IMR-90 (cell line): Measurements from ENCODE around the gene RALGAPA2. TPM values are rescaled to one million over a fixed set of nuclear protein-coding genes. Genes with fewer than 3 reads are reported as not detected.

Source experiments
- ATAC-seq: fragments of 200-7000 bp; cut with Tn5 transposase; 2 replicates; pipeline ENCODE4 v1.9.1; 2020; ENCODE audit warnings: low read depth, mild to moderate bottlenecking, moderate library complexity
- BruUV-seq: library from RNA; stranded (reverse); fragments of 400-500 nt; replicated peaks from 2 replicates; lab custom pipeline; 2021; lab: Mats Ljungman, UMichigan
- CTCF ChIA-PET: fragments of 300-600 bp; formaldehyde crosslinking; extraction: SDS; loops from one replicate; lab custom pipeline; 2021; ENCODE audit warnings: antibody characterized with exemption; lab: Yijun Ruan, JAX
- POLR2A ChIA-PET: fragments of 300-600 bp; sonication (Branson Sonifier 250); formaldehyde crosslinking; loops from one replicate; lab custom pipeline; 2022; ENCODE audit warnings: antibody characterized with exemption; ENCODE audit not compliant: unreplicated experiment; lab: Charles Lee
- DNase-seq: peaks from one replicate; pipeline ENCODE4 v3.0.0; 2013
- H2AFZ ChIP-seq: replicated peaks from 2 replicates; pipeline ENCODE3; 2013; ENCODE audit warnings: low read length, mild to moderate bottlenecking; ENCODE audit not compliant: poor library complexity
- H2AK5ac ChIP-seq: 2 replicates; pipeline ENCODE4 v1.6.1; 2013; ENCODE audit warnings: low read depth, low read length, inconsistent platforms
- H2AK9ac ChIP-seq: replicated peaks from 2 replicates; pipeline ENCODE3; 2013; ENCODE audit warnings: mild to moderate bottlenecking, low read depth, low read length, moderate library complexity; ENCODE audit not compliant: poor library complexity
- H2BK120ac ChIP-seq: 2 replicates; pipeline ENCODE4 v1.6.1; 2013; ENCODE audit warnings: low read depth, low read length, inconsistent platforms
- H2BK15ac ChIP-seq: 3 replicates; pipeline ENCODE4 v1.6.1; 2013; ENCODE audit warnings: low read depth, low read length, inconsistent platforms
- H2BK20ac ChIP-seq: 2 replicates; pipeline ENCODE4 v1.6.1; 2013; ENCODE audit warnings: low read depth, mild to moderate bottlenecking, inconsistent platforms, low read length, moderate library complexity
- H2BK5ac ChIP-seq: 2 replicates; pipeline ENCODE4 v1.6.1; 2013; ENCODE audit warnings: mild to moderate bottlenecking, low read depth, low read length, inconsistent platforms; ENCODE audit not compliant: poor library complexity, severe bottlenecking
- H3K14ac ChIP-seq: replicated peaks from 2 replicates; pipeline ENCODE4 v1.6.1; 2013; ENCODE audit warnings: low read depth, low read length, inconsistent platforms
- H3K18ac ChIP-seq: 2 replicates; pipeline ENCODE4 v1.6.1; 2013; ENCODE audit warnings: low read depth, low read length, control low read depth
- H3K23ac ChIP-seq: 2 replicates; pipeline ENCODE4 v1.6.1; 2013; ENCODE audit warnings: low read depth, low read length, inconsistent platforms
- H3K27ac ChIP-seq: 2 replicates; pipeline ENCODE4 v1.5.1; 2013; ENCODE audit warnings: mild to moderate bottlenecking, control low read depth, low read length; ENCODE audit not compliant: insufficient read depth
- H3K27me3 ChIP-seq: 2 replicates; pipeline ENCODE4 v1.6.1; 2013; ENCODE audit warnings: low read length; ENCODE audit not compliant: control insufficient read depth, insufficient read depth
- H3K36me3 ChIP-seq: 2 replicates; pipeline ENCODE4 v1.6.1; 2013; ENCODE audit warnings: low read length, mixed read lengths; ENCODE audit not compliant: control insufficient read depth, insufficient read depth
- H3K4ac ChIP-seq: 2 replicates; pipeline ENCODE4 v1.6.1; 2013; ENCODE audit warnings: low read depth, low read length, inconsistent platforms
- H3K4me1 ChIP-seq: 2 replicates; pipeline ENCODE4 v1.6.1; 2013; ENCODE audit warnings: low read length, mixed read lengths; ENCODE audit not compliant: control insufficient read depth, insufficient read depth
- H3K4me2 ChIP-seq: 2 replicates; pipeline ENCODE4 v1.6.1; 2013; ENCODE audit warnings: low read depth, mild to moderate bottlenecking, control low read depth, low read length, moderate library complexity
- H3K4me3 ChIP-seq: 2 replicates; pipeline ENCODE4 v1.5.1; 2013; ENCODE audit warnings: low read depth, mild to moderate bottlenecking, control low read depth, low read length, moderate library complexity; ENCODE audit not compliant: insufficient read depth
- H3K56ac ChIP-seq: 2 replicates; pipeline ENCODE4 v1.6.1; 2013; ENCODE audit warnings: low read length, inconsistent platforms; ENCODE audit not compliant: insufficient read depth; ENCODE audit errors: extremely low read depth
- H3K79me1 ChIP-seq, 2 experiments: 2 replicates each; pipeline ENCODE4 v1.6.1; 2013; ENCODE audit warnings: low read length in 2 of 2, inconsistent platforms in 1 of 2, low read depth in 1 of 2
- H3K9ac ChIP-seq: 2 replicates; pipeline ENCODE4 v1.6.1; 2013; ENCODE audit warnings: low read depth, low read length, control low read depth
- H3K9me1 ChIP-seq: 2 replicates; pipeline ENCODE4 v1.6.1; 2013; ENCODE audit warnings: low read length, inconsistent platforms; ENCODE audit not compliant: insufficient read depth
- H3K9me3 ChIP-seq: 2 replicates; pipeline ENCODE4 v1.6.1; 2013; ENCODE audit warnings: low read length; ENCODE audit not compliant: control insufficient read depth, insufficient read depth
- H4K20me1 ChIP-seq: 2 replicates; pipeline ENCODE4 v1.6.1; 2013; ENCODE audit warnings: low read length, inconsistent platforms; ENCODE audit not compliant: insufficient read depth
- H4K5ac ChIP-seq: 2 replicates; pipeline ENCODE4 v1.6.1; 2013; ENCODE audit warnings: mild to moderate bottlenecking, low read depth, low read length, control low read depth
- H4K8ac ChIP-seq, 2 experiments: 2 replicates each; pipeline ENCODE4 v1.6.1; 2013; ENCODE audit warnings: low read depth in 2 of 2, low read length in 2 of 2, control low read depth in 1 of 2, inconsistent platforms in 1 of 2
- H4K91ac ChIP-seq: 2 replicates; pipeline ENCODE4 v1.6.1; 2013; ENCODE audit warnings: low read depth, low read length, inconsistent platforms; ENCODE audit not compliant: insufficient read depth
- ELK1 ChIP-seq: fragments of 150-350 bp; IDR thresholded peaks from 2 replicates; pipeline ENCODE4 v1.6.1; 2016; ENCODE audit warnings: low read depth, mild to moderate bottlenecking, low read length, moderate library complexity, borderline replicate concordance
- MXI1 ChIP-seq: IDR thresholded peaks from 2 replicates; pipeline ENCODE4 v1.6.1; 2012; ENCODE audit warnings: low read depth, mild to moderate bottlenecking, low read length, moderate library complexity, borderline replicate concordance
- WGBS, 2 experiments: methylation state at CpG; one replicate each; pipeline versions ENCODE4 v1.1.5 to v1.1.7; 2013; ENCODE audit warnings: missing lambda C conversion rate in 2 of 2; ENCODE audit not compliant: insufficient read length in 1 of 2; ENCODE audit errors: extremely low coverage in 2 of 2; 5-methylcytosine and 5-hydroxymethylcytosine counted together
- dilution Hi-C: fragments of 300-500 bp; cut with HindIII; formaldehyde crosslinking; loops from one replicate; pipeline ENCODE4 v1.14.3; 2018; ENCODE audit warnings: low sequenced_read_pairs; ENCODE audit not compliant: unreplicated experiment
- in situ Hi-C: fragments of 300-500 bp; cut with MboI; formaldehyde crosslinking; loops from 3 replicates; pipeline ENCODE4 v1.14.3; 2019; ENCODE audit warnings: low sequenced_read_pairs, inconsistent platforms, mixed read lengths
- intact Hi-C: fragments of 100-400 bp; cut with micrococcal nuclease; formaldehyde crosslinking; loops from 2 replicates; pipeline ENCODE4 v1.10.0; 2022
- polyA plus RNA-seq, 3 experiments: library from polyadenylated mRNA; depleted of rRNA; stranded (reverse); fragments of >200 nt; gene quantifications; 2 replicates each; pipeline ENCODE4 v1.2.3, GENCODE V29; 2012; ENCODE audit warnings: low replicate concordance in 1 of 3
- total RNA-seq: library from RNA; depleted of rRNA; stranded (reverse); fragments of >200 nt; gene quantifications from 2 replicates; pipeline ENCODE4 v1.2.3, GENCODE V29; 2012

The RALGAPA2 gene
- total and polyA plus RNA-seq, 2 of the 4 experiments (the other 2 are of a cell fraction) = 1.3 to 3.9 TPM

- Histone ChIP-seq H3K9ac (no peak overlapping the region), H4K8ac (no peak overlapping the region), H2BK5ac (no peak overlapping the region), H3K79me1 (no peaks in the 10 kb centered on the region), H3K9me3 (no peaks in the 10 kb centered on the region), H3K56ac (no peak overlapping the region), H2AK5ac (no peak overlapping the region), H2AK9ac (no peak overlapping the region), H3K36me3 (no peaks in the 10 kb centered on the region), H3K27ac (no peak overlapping the region), H4K91ac (no peak overlapping the region), H3K18ac (no peak overlapping the region), H3K4ac (no peak overlapping the region), H3K4me2 (no peak overlapping the region), H4K20me1 (no peaks in the 10 kb centered on the region), H3K23ac (no peak overlapping the region), H3K14ac (no peak overlapping the region), H2BK15ac (no peak overlapping the region), H3K9me1 (peaks cover 3% of the 10 kb centered on the region; the same call in 1 of the 2 replicates), H2AFZ (no peak overlapping the region), H2BK120ac (no peak overlapping the region), H3K4me3 (no peak overlapping the region), H4K5ac (no peak overlapping the region), H3K4me1 (peaks cover 6% of the 10 kb centered on the region), H3K27me3 (no peaks in the 10 kb centered on the region), H2BK20ac (no peak overlapping the region)
- POLR2A ChIA-PET = no interaction called here
- TF ChIP-seq ELK1 (no peak), MXI1 (no peak)
- BruUV-seq = no TSS peak
- in situ Hi-C loops (no loop called here), intact Hi-C loops (no loop called here), dilution Hi-C loops (no loop called here)
- CTCF ChIA-PET = interaction anchor here (0.6 kb wide), 2 partner anchors 106 to 444 kb away, joined by 3 to 8 read pairs; no protein-coding TSS in a partner anchor
- WGBS, 2 experiments = 90% methylated on average over 3 of the region's 5 CpGs; no CpG with 5 or more reads in 1 of the 2 experiments
- ATAC-seq = no peak
- no peak for DNase-seq
Measured at GRCh38 chr20:20477444-20478041, 234.9 kb downstream of the RALGAPA2 start.
